OCI-LY3 (cell line): ENCODE measurements around the gene SYT1.

Experiments
- H2AFZ ChIP-seq: fragments of 200-600, 300-600 bp; shearing (Covaris generic); 2 replicates; pipeline ENCODE4 v1.6.0; 2014; ENCODE audit warnings: antibody characterized with exemption, low read depth, low read length
- H3K27ac ChIP-seq: fragments of 200-600, 300-600 bp; sonication (generic); 2 replicates; pipeline ENCODE4 v1.5.1; 2014; ENCODE audit warnings: mild to moderate bottlenecking, low read length, moderate library complexity, mixed read lengths
- H3K27me3 ChIP-seq: fragments of 200-600, 300-600 bp; sonication (generic); 2 replicates; pipeline ENCODE4 v1.6.1; 2014; ENCODE audit warnings: low read depth, low read length, mixed read lengths
- H3K36me3 ChIP-seq: fragments of 200-600, 300-600 bp; sonication (generic); replicated peaks from 2 replicates; pipeline ENCODE3; 2014; ENCODE audit warnings: low read depth, low read length, mixed read lengths
- H3K4me1 ChIP-seq: fragments of 300-600, 200-600 bp; sonication (generic); 2 replicates; pipeline ENCODE4 v1.6.1; 2014; ENCODE audit warnings: low read length, mixed read lengths
- H3K4me2 ChIP-seq: fragments of 200-600, 300-600 bp; sonication (generic); 2 replicates; pipeline ENCODE4 v1.6.1; 2014; ENCODE audit warnings: low read length, mixed read lengths
- H3K4me3 ChIP-seq: fragments of 300-600, 200-600 bp; sonication (generic); 2 replicates; pipeline ENCODE4 v1.5.1; 2014; ENCODE audit warnings: antibody characterized with exemption, mild to moderate bottlenecking, low read length, moderate library complexity
- H3K79me2 ChIP-seq: fragments of 300-600, 200-600 bp; shearing (Covaris generic); 2 replicates; pipeline ENCODE4 v1.6.1; 2014; ENCODE audit warnings: mild to moderate bottlenecking, low read length, mixed read lengths
- H3K9ac ChIP-seq: fragments of 300-600, 200-600 bp; shearing (Covaris generic); 2 replicates; pipeline ENCODE4 v1.6.0; 2014; ENCODE audit warnings: mild to moderate bottlenecking, low read length, moderate library complexity
- H3K9me3 ChIP-seq: fragments of 200-600, 300-600 bp; shearing (Covaris generic); 2 replicates; pipeline ENCODE4 v1.6.1; 2014; ENCODE audit warnings: low read length, mixed read lengths; ENCODE audit not compliant: insufficient read depth
- H4K20me1 ChIP-seq: fragments of 200-600, 300-600 bp; sonication (generic); 2 replicates; pipeline ENCODE4 v1.6.1; 2016; ENCODE audit warnings: low read length, mixed read lengths; ENCODE audit not compliant: insufficient read depth
- CTCF ChIP-seq: fragments of 200-600, 300-600 bp; sonication (generic); IDR thresholded peaks from 2 replicates; pipeline ENCODE4 v1.5.1; 2014; ENCODE audit warnings: antibody characterized with exemption, low read length, low read depth
- EZH2phosphoT487 ChIP-seq: fragments of 200-600 bp; shearing (Covaris generic); IDR thresholded peaks from 2 replicates; pipeline ENCODE4 v1.6.1; 2018; ENCODE audit warnings: antibody characterized with exemption, mixed run types, low read depth

The SYT1 gene

DNA sequence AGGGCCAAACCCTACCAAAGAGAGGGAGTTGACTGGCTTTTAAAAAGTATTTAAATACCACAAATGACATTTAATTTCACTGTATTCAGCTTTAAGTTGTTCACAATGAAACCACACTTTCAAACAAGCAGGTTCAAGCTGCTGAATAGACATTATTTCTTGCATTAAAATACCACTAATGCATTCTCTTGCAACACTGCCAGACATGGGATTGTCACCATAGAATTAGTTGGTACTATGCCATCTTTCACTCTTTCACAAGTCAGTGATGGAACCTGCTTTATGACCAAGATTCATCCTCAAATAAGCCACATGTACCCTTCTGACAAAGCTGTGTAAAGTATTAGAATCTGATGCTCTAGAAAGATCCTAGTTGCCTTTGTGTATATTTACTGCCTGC is 586.8 kb downstream of the SYT1 start:
- Histone ChIP-seq H3K79me2 (no peaks in the 10 kb centered on the region), H3K4me3 (no peak overlapping the region), H3K27ac (no peak overlapping the region), H3K4me2 (no peak overlapping the region), H3K27me3 (no peaks in the 10 kb centered on the region), H2AFZ (no peak overlapping the region), H3K9ac (no peak overlapping the region), H3K9me3 (no peaks in the 10 kb centered on the region), H4K20me1 (no peaks in the 10 kb centered on the region), H3K4me1 (peaks cover 7% of the 10 kb centered on the region; the same call in 1 of the 2 replicates), H3K36me3 (no peaks in the 10 kb centered on the region)
- no peak for TF ChIP-seq CTCF
- no peak for TF ChIP-seq EZH2phosphoT487

DNA sequence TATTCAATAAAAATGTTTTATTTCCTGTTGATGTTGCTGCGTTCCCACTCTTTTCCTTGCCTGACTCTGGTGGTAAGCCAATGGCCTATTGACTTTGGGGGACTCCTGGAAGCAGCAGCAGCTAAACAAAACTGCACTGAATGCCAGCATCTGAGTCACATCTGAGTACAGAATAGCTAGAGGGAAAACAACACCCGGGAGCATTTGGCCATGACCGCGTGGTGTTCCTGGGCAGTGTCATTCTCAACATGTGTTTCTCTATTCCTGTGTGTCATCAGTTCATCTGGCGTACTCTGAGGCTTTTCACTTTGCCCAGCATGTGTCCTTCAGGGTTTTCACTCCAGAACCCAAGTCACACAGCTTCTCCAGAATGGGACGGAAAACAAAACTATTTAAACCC is 587.4 kb downstream of the SYT1 start:
- no peak for TF ChIP-seq EZH2phosphoT487
- H3K79me2 ChIP-seq = no peaks in the 10 kb centered on the region
- H3K27ac ChIP-seq = no peak overlapping the region
- H3K9ac ChIP-seq = no peak overlapping the region
- H3K4me2 ChIP-seq = no peak overlapping the region
- no peaks in the 10 kb centered on the region for H3K27me3 ChIP-seq
- no peaks in the 10 kb centered on the region for H3K36me3 ChIP-seq
- H3K9me3 ChIP-seq = no peaks in the 10 kb centered on the region
- H3K4me3 ChIP-seq = no peak overlapping the region
- H3K4me1 ChIP-seq = peaks cover 7% of the 10 kb centered on the region; the same call in 1 of the 2 replicates
- H4K20me1 ChIP-seq = no peaks in the 10 kb centered on the region
- no peak overlapping the region for H2AFZ ChIP-seq

DNA sequence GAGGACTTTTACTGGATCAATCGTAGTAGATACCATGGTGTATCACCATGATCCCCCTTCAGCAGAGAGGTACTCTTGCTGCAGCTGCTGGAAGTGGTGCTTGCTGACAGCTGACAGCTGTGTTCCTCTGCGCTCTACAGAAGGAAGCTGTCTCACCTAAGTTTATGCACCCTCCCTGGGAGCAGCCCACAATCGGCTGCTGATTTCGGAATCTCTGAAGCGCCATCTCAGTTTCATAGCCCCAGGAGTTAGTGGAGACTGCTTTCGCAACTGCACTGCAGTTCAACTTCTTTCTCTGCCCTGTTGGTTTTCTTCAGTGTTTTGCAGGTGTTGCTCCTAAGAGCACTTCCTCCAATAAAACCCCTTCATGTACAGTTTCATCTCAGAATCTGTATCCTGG is 588.3 kb downstream of the SYT1 start:
- no peaks in the 10 kb centered on the region for H3K36me3 ChIP-seq
- H2AFZ ChIP-seq = no peak overlapping the region
- no peak overlapping the region for H3K4me3 ChIP-seq
- H4K20me1 ChIP-seq = no peaks in the 10 kb centered on the region
- H3K9me3 ChIP-seq = no peaks in the 10 kb centered on the region
- TF ChIP-seq EZH2phosphoT487 (no peak), CTCF (no peak)
- H3K9ac ChIP-seq = no peak overlapping the region
- H3K27ac ChIP-seq = no peak overlapping the region
- peaks cover 2% of the 10 kb centered on the region; the same call in 1 of the 2 replicates for H3K4me1 ChIP-seq
- H3K27me3 ChIP-seq = no peaks in the 10 kb centered on the region
- no peak overlapping the region for H3K4me2 ChIP-seq
- no peaks in the 10 kb centered on the region for H3K79me2 ChIP-seq

GRCh38 chr12:79453820-79454219 is 589.2 kb downstream of the SYT1 start:
- Histone ChIP-seq H3K9me3 (no peaks in the 10 kb centered on the region), H2AFZ (no peak overlapping the region), H4K20me1 (no peaks in the 10 kb centered on the region), H3K27me3 (no peaks in the 10 kb centered on the region), H3K4me2 (no peak overlapping the region), H3K4me3 (no peak overlapping the region), H3K27ac (no peak overlapping the region), H3K79me2 (no peaks in the 10 kb centered on the region), H3K9ac (no peak overlapping the region), H3K36me3 (no peaks in the 10 kb centered on the region), H3K4me1 (no peaks in the 10 kb centered on the region)
- no peak for TF ChIP-seq EZH2phosphoT487
- TF ChIP-seq CTCF = no peak
